HepG2 (cell line): Measurements from ENCODE around the gene DCTN1. TPM values are rescaled to one million over a fixed set of nuclear protein-coding genes. Genes with fewer than 3 reads are reported as not detected.

Source experiments
- CHD2 ChIP-seq: IDR thresholded peaks from 2 replicates; pipeline ENCODE4 v1.6.1; 2011; ENCODE audit warnings: low read depth, low read length, improper control_type of control experiment
- JUNB ChIP-seq: sonication (generic); formaldehyde crosslinking; IDR thresholded peaks from 2 replicates; pipeline ENCODE4 v1.8.0; 2022; ENCODE audit warnings: missing genetic modification reagents, mild to moderate bottlenecking, borderline replicate concordance
- KDM6A ChIP-seq: IDR thresholded peaks from 2 replicates; pipeline ENCODE4 v1.6.1; 2016; ENCODE audit warnings: low read depth
- NFATC3 ChIP-seq: sonication (generic); formaldehyde crosslinking; IDR thresholded peaks from 2 replicates; pipeline ENCODE4 v1.5.1; 2020; ENCODE audit warnings: mild to moderate bottlenecking, missing genetic modification reagents
- PAX8 ChIP-seq: sonication (generic); formaldehyde crosslinking; IDR thresholded peaks from 2 replicates; pipeline ENCODE4 v1.8.0; 2022; ENCODE audit warnings: mild to moderate bottlenecking, missing genetic modification reagents, borderline replicate concordance
- PCBP2 ChIP-seq: fragments of 200-400 bp; formaldehyde crosslinking; optimal IDR thresholded peaks from 2 replicates; pipeline ENCODE3; 2018; ENCODE audit warnings: low read length, low read depth; ENCODE audit not compliant: poor library complexity, severe bottlenecking
- SMYD3 ChIP-seq: sonication (generic); formaldehyde crosslinking; IDR thresholded peaks from 2 replicates; pipeline ENCODE4 v1.8.1; 2023; ENCODE audit warnings: mild to moderate bottlenecking, missing genetic modification reagents
- SRF ChIP-seq: IDR thresholded peaks from 2 replicates; pipeline ENCODE4 v1.6.1; 2011; ENCODE audit warnings: mild to moderate bottlenecking, low read depth, low read length, moderate library complexity
- TBL1XR1 ChIP-seq: fragments of 150-350 bp; IDR thresholded peaks from 2 replicates; pipeline ENCODE4 v1.6.1; 2014; ENCODE audit warnings: borderline replicate concordance, low read length; ENCODE audit not compliant: partially characterized antibody
- TEAD3 ChIP-seq: optimal IDR thresholded peaks from 2 replicates; pipeline ENCODE3; 2016; ENCODE audit warnings: borderline replicate concordance
- ZBTB21 ChIP-seq: sonication (generic); formaldehyde crosslinking; IDR thresholded peaks from 2 replicates; pipeline ENCODE4 v1.4.0; 2020; ENCODE audit warnings: missing genetic modification reagents
- ZC3H13 ChIP-seq: sonication (generic); formaldehyde crosslinking; IDR thresholded peaks from 2 replicates; pipeline ENCODE4 v1.8.1; 2023; ENCODE audit warnings: mild to moderate bottlenecking, missing genetic modification reagents, moderate library complexity
- ZFP41 ChIP-seq: sonication (generic); formaldehyde crosslinking; IDR thresholded peaks from 2 replicates; pipeline ENCODE4 v1.4.0; 2020; ENCODE audit warnings: mild to moderate bottlenecking, missing genetic modification reagents, borderline replicate concordance
- ZNF143 ChIP-seq: sonication (generic); formaldehyde crosslinking; IDR thresholded peaks from 2 replicates; pipeline ENCODE4 v1.4.0; 2020; ENCODE audit warnings: missing genetic modification reagents
- ZNF230 ChIP-seq: sonication (generic); formaldehyde crosslinking; IDR thresholded peaks from 2 replicates; pipeline ENCODE4 v1.4.0; 2020; ENCODE audit warnings: mild to moderate bottlenecking, missing genetic modification reagents
- ZNF264 ChIP-seq: sonication (generic); formaldehyde crosslinking; IDR thresholded peaks from 2 replicates; pipeline ENCODE4 v1.4.0; 2020; ENCODE audit warnings: missing genetic modification reagents
- ZNF331 ChIP-seq: sonication (generic); formaldehyde crosslinking; IDR thresholded peaks from 2 replicates; pipeline ENCODE4 v1.4.0; 2020; ENCODE audit warnings: missing genetic modification reagents
- ZNF501 ChIP-seq: sonication (generic); formaldehyde crosslinking; IDR thresholded peaks from 2 replicates; pipeline ENCODE4 v1.5.1; 2020; ENCODE audit warnings: mild to moderate bottlenecking, moderate library complexity, missing genetic modification reagents
- ZNF577 ChIP-seq: sonication (generic); formaldehyde crosslinking; IDR thresholded peaks from 2 replicates; pipeline ENCODE4 v1.4.0; 2020; ENCODE audit warnings: mild to moderate bottlenecking, low read depth, missing genetic modification reagents, borderline replicate concordance
- ZNF598 ChIP-seq: sonication (generic); formaldehyde crosslinking; IDR thresholded peaks from 2 replicates; pipeline ENCODE4 v1.5.1; 2020; ENCODE audit warnings: mild to moderate bottlenecking, missing genetic modification reagents, borderline replicate concordance
- ZNF616 ChIP-seq: sonication (generic); formaldehyde crosslinking; IDR thresholded peaks from 2 replicates; pipeline ENCODE4 v1.5.0; 2020; ENCODE audit warnings: low read depth, mild to moderate bottlenecking, missing genetic modification reagents
- ZNF660 ChIP-seq: sonication (generic); formaldehyde crosslinking; IDR thresholded peaks from 2 replicates; pipeline ENCODE4 v1.5.1; 2020; ENCODE audit warnings: mild to moderate bottlenecking, low read depth, missing genetic modification reagents, borderline replicate concordance
- ZNF768 ChIP-seq: sonication (generic); formaldehyde crosslinking; IDR thresholded peaks from 2 replicates; pipeline ENCODE4 v1.4.0; 2020; ENCODE audit warnings: missing genetic modification reagents
- ZSCAN20 ChIP-seq: sonication (generic); formaldehyde crosslinking; IDR thresholded peaks from 2 replicates; pipeline ENCODE4 v1.4.0; 2020; ENCODE audit warnings: missing genetic modification reagents, mild to moderate bottlenecking, borderline replicate concordance
- ZZZ3 ChIP-seq: sonication (generic); formaldehyde crosslinking; IDR thresholded peaks from 2 replicates; pipeline ENCODE4 v1.4.0; 2020; ENCODE audit warnings: missing genetic modification reagents, mild to moderate bottlenecking, borderline replicate concordance
- polyA plus RNA-seq, 8 experiments: library from polyadenylated mRNA; depleted of rRNA in 3 of 8; stranded (reverse) in 7 of 8; unstranded in 1 of 8; fragments of >200 nt; fragmentation: Illumina TruSeq in 4 of 8; extraction: Trizol in 4 of 8; gene quantifications; 2 replicates each; pipeline versions ENCODE4 v1.2.1 to v1.2.3, GENCODE V29; 2011 to 2016; ENCODE audit warnings: low read depth in 4 of 8, missing spikeins in 1 of 8, mixed read lengths in 1 of 8; ENCODE audit not compliant: insufficient read depth in 1 of 8
- total RNA-seq, 5 experiments: library from RNA; depleted of rRNA; stranded (reverse); fragments of >200 nt; fragmentation: Illumina TruSeq; extraction: Trizol; gene quantifications; 2 replicates each; pipeline ENCODE4 v1.2.3, GENCODE V29; 2016; ENCODE audit warnings: low read depth in 1 of 5
- TF ChIP-seq, protein P1 (sequence below): sonication (generic); formaldehyde crosslinking; IDR thresholded peaks from 2 replicates; pipeline ENCODE4 v1.9.0; 2022; ENCODE audit warnings: missing genetic modification reagents, mild to moderate bottlenecking, borderline replicate concordance
- TF ChIP-seq, protein P2 (sequence below): sonication (generic); formaldehyde crosslinking; IDR thresholded peaks from 2 replicates; pipeline ENCODE4 v1.4.0; 2020; ENCODE audit warnings: mild to moderate bottlenecking, missing genetic modification reagents
- TF ChIP-seq, protein P3 (sequence below): sonication (generic); formaldehyde crosslinking; IDR thresholded peaks from 2 replicates; pipeline ENCODE4 v1.4.0; 2020; ENCODE audit warnings: mild to moderate bottlenecking, missing genetic modification reagents
- TF ChIP-seq, protein P4 (sequence below): sonication (generic); formaldehyde crosslinking; IDR thresholded peaks from 2 replicates; pipeline ENCODE4 v1.4.0; 2020; ENCODE audit warnings: missing genetic modification reagents, borderline replicate concordance

DCTN1 gene
- total and polyA plus RNA-seq, 2 of the 13 experiments (the other 11 are each of a cell fraction or from before 2014, with no cell fraction given): 73.2 to 122 TPM

DNA sequence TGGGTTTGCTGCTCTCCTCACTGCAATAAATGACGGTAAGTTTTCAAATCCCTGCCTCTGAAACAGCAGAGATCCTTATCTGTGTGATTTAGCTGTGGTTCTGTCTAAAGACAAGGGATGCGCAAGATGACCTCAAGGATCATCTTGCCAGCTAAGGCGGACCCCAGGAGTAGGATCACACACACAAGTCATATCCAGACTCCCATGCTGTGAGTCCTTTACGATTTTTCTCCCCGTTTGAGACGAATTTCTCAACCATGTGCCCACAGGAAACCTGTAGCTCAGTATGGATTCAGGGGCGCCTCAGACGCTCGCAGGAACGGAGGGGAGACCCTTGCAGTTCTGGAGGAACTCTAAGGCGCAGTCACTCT is 11.1 kb upstream of the DCTN1 start (continued):
- TF ChIP-seq, protein P1, sequence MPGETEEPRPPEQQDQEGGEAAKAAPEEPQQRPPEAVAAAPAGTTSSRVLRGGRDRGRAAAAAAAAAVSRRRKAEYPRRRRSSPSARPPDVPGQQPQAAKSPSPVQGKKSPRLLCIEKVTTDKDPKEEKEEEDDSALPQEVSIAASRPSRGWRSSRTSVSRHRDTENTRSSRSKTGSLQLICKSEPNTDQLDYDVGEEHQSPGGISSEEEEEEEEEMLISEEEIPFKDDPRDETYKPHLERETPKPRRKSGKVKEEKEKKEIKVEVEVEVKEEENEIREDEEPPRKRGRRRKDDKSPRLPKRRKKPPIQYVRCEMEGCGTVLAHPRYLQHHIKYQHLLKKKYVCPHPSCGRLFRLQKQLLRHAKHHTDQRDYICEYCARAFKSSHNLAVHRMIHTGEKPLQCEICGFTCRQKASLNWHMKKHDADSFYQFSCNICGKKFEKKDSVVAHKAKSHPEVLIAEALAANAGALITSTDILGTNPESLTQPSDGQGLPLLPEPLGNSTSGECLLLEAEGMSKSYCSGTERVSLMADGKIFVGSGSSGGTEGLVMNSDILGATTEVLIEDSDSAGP (CRISPR knock-in tag): no peak
- TF ChIP-seq JUNB (CRISPR knock-in tag): no peak
- TF ChIP-seq ZNF230: no peak
- no peak for TF ChIP-seq TBL1XR1
- no peak for TF ChIP-seq SMYD3 (CRISPR knock-in tag)
- no peak for TF ChIP-seq ZSCAN20 (CRISPR knock-in tag)
- TF ChIP-seq ZBTB21: 0 out of 2 replicates have a peak, but pooled peaks have one; percentile 13
- TF ChIP-seq, protein P2, sequence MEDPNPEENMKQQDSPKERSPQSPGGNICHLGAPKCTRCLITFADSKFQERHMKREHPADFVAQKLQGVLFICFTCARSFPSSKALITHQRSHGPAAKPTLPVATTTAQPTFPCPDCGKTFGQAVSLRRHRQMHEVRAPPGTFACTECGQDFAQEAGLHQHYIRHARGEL (CRISPR knock-in tag): no peak
- no peak for TF ChIP-seq KDM6A
- no peak for TF ChIP-seq ZNF598 (CRISPR knock-in tag)
- no peak for TF ChIP-seq ZFP41 (CRISPR knock-in tag)
- TF ChIP-seq ZNF616 (CRISPR knock-in tag): no peak
- TF ChIP-seq ZZZ3 (CRISPR knock-in tag): no peak
- TF ChIP-seq, protein P3, sequence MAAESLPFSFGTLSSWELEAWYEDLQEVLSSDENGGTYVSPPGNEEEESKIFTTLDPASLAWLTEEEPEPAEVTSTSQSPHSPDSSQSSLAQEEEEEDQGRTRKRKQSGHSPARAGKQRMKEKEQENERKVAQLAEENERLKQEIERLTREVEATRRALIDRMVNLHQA (CRISPR knock-in tag): no peak
- no peak for TF ChIP-seq ZNF660 (CRISPR knock-in tag)
- TF ChIP-seq TEAD3 (CRISPR knock-in tag): peak; percentile 29
- no peak for TF ChIP-seq ZNF331
- TF ChIP-seq ZC3H13 (CRISPR knock-in tag): no peak
- TF ChIP-seq ZNF264 (CRISPR knock-in tag): 0 out of 2 replicates have a peak, but pooled peaks have one; percentile 40
- TF ChIP-seq ZNF768 (CRISPR knock-in tag): no peak
- TF ChIP-seq NFATC3 (CRISPR knock-in tag): no peak
- 0 out of 2 replicates have a peak, but pooled peaks have one; percentile 3 for TF ChIP-seq ZNF501 (CRISPR knock-in tag)
- TF ChIP-seq, protein P4, sequence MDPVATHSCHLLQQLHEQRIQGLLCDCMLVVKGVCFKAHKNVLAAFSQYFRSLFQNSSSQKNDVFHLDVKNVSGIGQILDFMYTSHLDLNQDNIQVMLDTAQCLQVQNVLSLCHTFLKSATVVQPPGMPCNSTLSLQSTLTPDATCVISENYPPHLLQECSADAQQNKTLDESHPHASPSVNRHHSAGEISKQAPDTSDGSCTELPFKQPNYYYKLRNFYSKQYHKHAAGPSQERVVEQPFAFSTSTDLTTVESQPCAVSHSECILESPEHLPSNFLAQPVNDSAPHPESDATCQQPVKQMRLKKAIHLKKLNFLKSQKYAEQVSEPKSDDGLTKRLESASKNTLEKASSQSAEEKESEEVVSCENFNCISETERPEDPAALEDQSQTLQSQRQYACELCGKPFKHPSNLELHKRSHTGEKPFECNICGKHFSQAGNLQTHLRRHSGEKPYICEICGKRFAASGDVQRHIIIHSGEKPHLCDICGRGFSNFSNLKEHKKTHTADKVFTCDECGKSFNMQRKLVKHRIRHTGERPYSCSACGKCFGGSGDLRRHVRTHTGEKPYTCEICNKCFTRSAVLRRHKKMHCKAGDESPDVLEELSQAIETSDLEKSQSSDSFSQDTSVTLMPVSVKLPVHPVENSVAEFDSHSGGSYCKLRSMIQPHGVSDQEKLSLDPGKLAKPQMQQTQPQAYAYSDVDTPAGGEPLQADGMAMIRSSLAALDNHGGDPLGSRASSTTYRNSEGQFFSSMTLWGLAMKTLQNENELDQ (CRISPR knock-in tag): no peak
- TF ChIP-seq ZNF577 (CRISPR knock-in tag): no peak
- TF ChIP-seq CHD2: no peak
- TF ChIP-seq PCBP2: no peak
- no peak for TF ChIP-seq ZNF143
- no peak for TF ChIP-seq PAX8 (CRISPR knock-in tag)
- TF ChIP-seq SRF: no peak
